SK-N-SH treated with all-trans-retinoic acid at 6 μM for 48 hours (cell line): ENCODE data around the gene RYR1.

Experiments
- ATAC-seq: fragments of 200-7000 bp; cut with Tn5 transposase; 3 replicates; pipeline ENCODE4 v1.9.1; 2020; ENCODE audit warnings: mild to moderate bottlenecking, moderate library complexity
- ARNTL ChIP-seq: fragments of 450-650 bp; formaldehyde crosslinking; IDR thresholded peaks from 2 replicates; pipeline ENCODE4 v1.5.0; 2020; ENCODE audit warnings: low read depth, mild to moderate bottlenecking, moderate library complexity, borderline replicate concordance
- BACH2 ChIP-seq: fragments of 250-450 bp; sonication (Bioruptor Pico); IDR thresholded peaks from 2 replicates; pipeline ENCODE4 v1.9.0; 2021; ENCODE audit warnings: mild to moderate bottlenecking, borderline replicate concordance
- CREB5 ChIP-seq: fragments of 250-450 bp; sonication (Bioruptor Pico); IDR thresholded peaks from 2 replicates; pipeline ENCODE4 v1.5.1; 2020; ENCODE audit warnings: low read depth, mild to moderate bottlenecking, moderate library complexity
- ESRRG ChIP-seq: fragments of 250-450 bp; sonication (Bioruptor Pico); IDR thresholded peaks from 2 replicates; pipeline ENCODE4 v1.6.1; 2021; ENCODE audit warnings: mild to moderate bottlenecking
- GLIS3 ChIP-seq: fragments of 250-450 bp; sonication (Bioruptor Pico); IDR thresholded peaks from 2 replicates; pipeline ENCODE4 v1.5.0; 2020; ENCODE audit warnings: mild to moderate bottlenecking, moderate library complexity
- OSR1 ChIP-seq: fragments of 250-450 bp; sonication (Bioruptor Pico); IDR thresholded peaks from 2 replicates; pipeline ENCODE4 v1.8.0; 2022; ENCODE audit warnings: moderate library complexity, mild to moderate bottlenecking, inconsistent platforms
- RARB ChIP-seq: fragments of 250-450 bp; sonication (Bioruptor Pico); IDR thresholded peaks from 2 replicates; pipeline ENCODE4 v1.8.0; 2021; ENCODE audit warnings: mild to moderate bottlenecking, moderate library complexity
- TCF4 ChIP-seq: fragments of 250-450 bp; sonication (Bioruptor Pico); IDR thresholded peaks from 2 replicates; pipeline ENCODE4 v1.8.0; 2021; ENCODE audit warnings: mild to moderate bottlenecking, moderate library complexity, borderline replicate concordance
- TOX ChIP-seq: fragments of 250-450 bp; sonication (Bioruptor Pico); IDR thresholded peaks from 2 replicates; pipeline ENCODE4 v1.8.0; 2021; ENCODE audit warnings: mild to moderate bottlenecking, moderate library complexity, borderline replicate concordance
- TSHZ2 ChIP-seq: fragments of 250-450 bp; sonication (Bioruptor Pico); IDR thresholded peaks from 2 replicates; pipeline ENCODE4 v1.5.0; 2020; ENCODE audit warnings: mild to moderate bottlenecking, moderate library complexity
- ZC3H10 ChIP-seq: fragments of 250-450 bp; sonication (Bioruptor Pico); IDR thresholded peaks from 2 replicates; pipeline ENCODE4 v1.5.1; 2021; ENCODE audit warnings: mild to moderate bottlenecking, moderate library complexity
- ZFP3 ChIP-seq: fragments of 250-450 bp; sonication (Bioruptor Pico); IDR thresholded peaks from 2 replicates; pipeline ENCODE4 v1.5.0; 2020; ENCODE audit warnings: mild to moderate bottlenecking, moderate library complexity
- ZFP30 ChIP-seq: fragments of 450-650 bp; formaldehyde crosslinking; IDR thresholded peaks from 2 replicates; pipeline ENCODE4 v1.5.0; 2022; ENCODE audit warnings: mild to moderate bottlenecking, moderate library complexity
- ZNF565 ChIP-seq: fragments of 450-650 bp; formaldehyde crosslinking; conservative IDR thresholded peaks from 2 replicates; pipeline ENCODE4 v1.5.0; 2020; ENCODE audit warnings: low read depth, mild to moderate bottlenecking, moderate library complexity
- ZNF70 ChIP-seq: fragments of 450-650 bp; formaldehyde crosslinking; IDR thresholded peaks from 2 replicates; pipeline ENCODE4 v1.5.0; 2020; ENCODE audit warnings: mild to moderate bottlenecking, moderate library complexity
- ZNF8 ChIP-seq: fragments of 450-650 bp; formaldehyde crosslinking; IDR thresholded peaks from 2 replicates; pipeline ENCODE4 v1.5.0; 2020; ENCODE audit warnings: mild to moderate bottlenecking, moderate library complexity
- TF ChIP-seq, protein P1 (sequence below): fragments of 250-450 bp; sonication (Bioruptor Pico); IDR thresholded peaks from 2 replicates; pipeline ENCODE4 v1.8.0; 2020; ENCODE audit warnings: mild to moderate bottlenecking, moderate library complexity, borderline replicate concordance
- TF ChIP-seq, protein P2 (sequence below): fragments of 250-450 bp; sonication (Bioruptor Pico); IDR thresholded peaks from 2 replicates; pipeline ENCODE4 v1.8.0; 2021; ENCODE audit warnings: low read depth, mild to moderate bottlenecking, moderate library complexity, borderline replicate concordance
- TF ChIP-seq, protein P3 (sequence below): fragments of 250-450 bp; sonication (Bioruptor Pico); IDR thresholded peaks from 2 replicates; pipeline ENCODE4 v1.5.1; 2021; ENCODE audit warnings: mild to moderate bottlenecking, moderate library complexity

Gene RYR1

DNA sequence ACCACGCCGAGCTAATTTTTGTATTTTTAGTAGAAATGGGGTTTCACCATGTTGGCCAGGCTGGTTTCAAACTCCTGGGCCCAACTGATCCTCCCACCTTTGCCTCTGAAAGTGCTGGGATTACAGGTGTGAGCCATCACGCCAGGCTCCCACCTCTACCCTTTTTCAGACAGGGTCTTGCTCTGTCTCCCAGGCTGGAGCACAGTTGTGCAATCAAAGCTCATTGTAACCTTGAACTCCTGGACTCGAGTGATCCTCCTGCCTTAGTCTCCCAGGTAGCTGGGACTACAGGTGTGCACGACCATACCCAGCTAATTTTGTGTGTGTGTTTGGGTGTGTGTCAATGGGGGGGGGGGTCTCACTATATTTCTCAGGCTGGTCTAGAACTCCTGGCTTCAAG, 9.2 kb upstream of the RYR1 start:
- TF ChIP-seq, protein P1, sequence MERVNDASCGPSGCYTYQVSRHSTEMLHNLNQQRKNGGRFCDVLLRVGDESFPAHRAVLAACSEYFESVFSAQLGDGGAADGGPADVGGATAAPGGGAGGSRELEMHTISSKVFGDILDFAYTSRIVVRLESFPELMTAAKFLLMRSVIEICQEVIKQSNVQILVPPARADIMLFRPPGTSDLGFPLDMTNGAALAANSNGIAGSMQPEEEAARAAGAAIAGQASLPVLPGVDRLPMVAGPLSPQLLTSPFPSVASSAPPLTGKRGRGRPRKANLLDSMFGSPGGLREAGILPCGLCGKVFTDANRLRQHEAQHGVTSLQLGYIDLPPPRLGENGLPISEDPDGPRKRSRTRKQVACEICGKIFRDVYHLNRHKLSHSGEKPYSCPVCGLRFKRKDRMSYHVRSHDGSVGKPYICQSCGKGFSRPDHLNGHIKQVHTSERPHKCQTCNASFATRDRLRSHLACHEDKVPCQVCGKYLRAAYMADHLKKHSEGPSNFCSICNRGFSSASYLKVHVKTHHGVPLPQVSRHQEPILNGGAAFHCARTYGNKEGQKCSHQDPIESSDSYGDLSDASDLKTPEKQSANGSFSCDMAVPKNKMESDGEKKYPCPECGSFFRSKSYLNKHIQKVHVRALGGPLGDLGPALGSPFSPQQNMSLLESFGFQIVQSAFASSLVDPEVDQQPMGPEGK (CRISPR knock-in tag) = no peak
- TF ChIP-seq OSR1 = no peak
- TF ChIP-seq TSHZ2 (CRISPR knock-in tag) = no peak
- no peak for TF ChIP-seq ZC3H10
- TF ChIP-seq TCF4 (CRISPR knock-in tag) = no peak
- no peak for TF ChIP-seq BACH2 (CRISPR knock-in tag)
- no peak for TF ChIP-seq ZNF565 (CRISPR knock-in tag)
- no peak for TF ChIP-seq ZFP30 (CRISPR knock-in tag)
- TF ChIP-seq CREB5 (CRISPR knock-in tag) = no peak
- no peak for TF ChIP-seq ZNF70 (CRISPR knock-in tag)
- TF ChIP-seq, protein P2, sequence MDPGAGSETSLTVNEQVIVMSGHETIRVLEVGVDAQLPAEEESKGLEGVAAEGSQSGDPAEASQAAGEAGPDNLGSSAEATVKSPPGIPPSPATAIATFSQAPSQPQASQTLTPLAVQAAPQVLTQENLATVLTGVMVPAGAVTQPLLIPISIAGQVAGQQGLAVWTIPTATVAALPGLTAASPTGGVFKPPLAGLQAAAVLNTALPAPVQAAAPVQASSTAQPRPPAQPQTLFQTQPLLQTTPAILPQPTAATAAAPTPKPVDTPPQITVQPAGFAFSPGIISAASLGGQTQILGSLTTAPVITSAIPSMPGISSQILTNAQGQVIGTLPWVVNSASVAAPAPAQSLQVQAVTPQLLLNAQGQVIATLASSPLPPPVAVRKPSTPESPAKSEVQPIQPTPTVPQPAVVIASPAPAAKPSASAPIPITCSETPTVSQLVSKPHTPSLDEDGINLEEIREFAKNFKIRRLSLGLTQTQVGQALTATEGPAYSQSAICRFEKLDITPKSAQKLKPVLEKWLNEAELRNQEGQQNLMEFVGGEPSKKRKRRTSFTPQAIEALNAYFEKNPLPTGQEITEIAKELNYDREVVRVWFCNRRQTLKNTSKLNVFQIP (CRISPR knock-in tag) = no peak
- no peak for TF ChIP-seq ZNF8
- no peak for TF ChIP-seq ZFP3
- no peak for TF ChIP-seq TOX (CRISPR knock-in tag)
- TF ChIP-seq, protein P3, sequence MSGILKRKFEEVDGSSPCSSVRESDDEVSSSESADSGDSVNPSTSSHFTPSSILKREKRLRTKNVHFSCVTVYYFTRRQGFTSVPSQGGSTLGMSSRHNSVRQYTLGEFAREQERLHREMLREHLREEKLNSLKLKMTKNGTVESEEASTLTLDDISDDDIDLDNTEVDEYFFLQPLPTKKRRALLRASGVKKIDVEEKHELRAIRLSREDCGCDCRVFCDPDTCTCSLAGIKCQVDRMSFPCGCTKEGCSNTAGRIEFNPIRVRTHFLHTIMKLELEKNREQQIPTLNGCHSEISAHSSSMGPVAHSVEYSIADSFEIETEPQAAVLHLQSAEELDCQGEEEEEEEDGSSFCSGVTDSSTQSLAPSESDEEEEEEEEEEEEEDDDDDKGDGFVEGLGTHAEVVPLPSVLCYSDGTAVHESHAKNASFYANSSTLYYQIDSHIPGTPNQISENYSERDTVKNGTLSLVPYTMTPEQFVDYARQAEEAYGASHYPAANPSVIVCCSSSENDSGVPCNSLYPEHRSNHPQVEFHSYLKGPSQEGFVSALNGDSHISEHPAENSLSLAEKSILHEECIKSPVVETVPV (CRISPR knock-in tag) = no peak
- no peak for TF ChIP-seq GLIS3
- TF ChIP-seq ARNTL (CRISPR knock-in tag) = no peak
- no peak for TF ChIP-seq RARB (CRISPR knock-in tag)
- no peak for ATAC-seq

DNA sequence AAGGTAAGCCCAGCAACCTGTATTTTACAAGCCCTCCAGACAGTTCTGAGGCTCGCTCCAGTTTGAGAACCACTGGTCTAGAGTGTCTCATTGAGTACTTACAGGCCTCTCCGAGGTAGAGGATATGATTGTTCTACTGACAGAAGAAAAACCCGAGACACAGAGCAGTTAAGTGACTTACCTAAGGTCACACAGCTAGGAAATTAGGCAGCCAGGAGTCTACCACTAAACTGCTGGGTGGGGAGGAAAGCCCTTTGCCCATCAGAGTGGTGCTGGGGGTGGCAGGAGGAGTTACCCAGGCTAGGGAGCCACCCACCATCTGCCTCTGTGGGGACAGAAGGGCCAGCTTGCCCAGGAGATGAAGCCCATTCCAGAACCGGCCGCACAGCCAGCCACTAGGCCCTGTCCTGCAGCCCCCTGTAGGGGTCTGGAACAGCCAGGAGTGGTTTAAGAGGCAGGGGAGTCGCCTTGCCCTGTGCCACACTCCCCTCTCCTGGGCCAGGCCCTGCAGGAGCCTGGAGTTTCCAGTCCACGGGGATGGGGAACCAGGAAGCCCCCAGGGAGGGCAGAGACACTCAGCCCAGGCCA, 8.2 kb upstream of the RYR1 start:
- no peak for ATAC-seq
- TF ChIP-seq ESRRG = no peak
- TF ChIP-seq TSHZ2 (CRISPR knock-in tag) = no peak
- TF ChIP-seq, protein P1 (CRISPR knock-in tag) = no peak
- no peak for TF ChIP-seq ARNTL (CRISPR knock-in tag)
- no peak for TF ChIP-seq ZNF8
- no peak for TF ChIP-seq ZNF565 (CRISPR knock-in tag)
- TF ChIP-seq RARB (CRISPR knock-in tag) = no peak
- TF ChIP-seq, protein P3 (CRISPR knock-in tag) = no peak
- TF ChIP-seq OSR1 = no peak
- TF ChIP-seq, protein P2 (CRISPR knock-in tag) = no peak
